Glutamatergic neuron (in vitro differentiated cells): ENCODE data around the gene NRG3. TPM values are rescaled to one million over a fixed set of nuclear protein-coding genes. Genes with fewer than 3 reads are reported as not detected.

Source experiments
- DNase-seq: peaks from one replicate; pipeline ENCODE4 v3.0.0; 2022
- H3K27ac Mint-ChIP-seq: one replicate; pipeline ENCODE4 v1.8.0; 2020; ENCODE audit warnings: mild to moderate bottlenecking, mixed read lengths, inconsistent platforms; ENCODE audit not compliant: unreplicated experiment
- H3K27me3 Mint-ChIP-seq: one replicate; pipeline ENCODE4 v1.8.0; 2020; ENCODE audit warnings: mild to moderate bottlenecking, moderate library complexity, mixed read lengths, inconsistent platforms; ENCODE audit not compliant: unreplicated experiment
- H3K36me3 Mint-ChIP-seq: one replicate; pipeline ENCODE4 v1.8.0; 2020; ENCODE audit warnings: mild to moderate bottlenecking, mixed read lengths, inconsistent platforms; ENCODE audit not compliant: unreplicated experiment
- H3K4me1 Mint-ChIP-seq: one replicate; pipeline ENCODE4 v1.8.0; 2020; ENCODE audit warnings: mild to moderate bottlenecking, low read depth, mixed read lengths, inconsistent platforms; ENCODE audit not compliant: unreplicated experiment
- H3K4me3 Mint-ChIP-seq: one replicate; pipeline ENCODE4 v1.8.0; 2020; ENCODE audit warnings: mild to moderate bottlenecking, mixed read lengths, inconsistent platforms; ENCODE audit not compliant: unreplicated experiment
- H3K9me3 Mint-ChIP-seq: one replicate; pipeline ENCODE4 v1.8.0; 2020; ENCODE audit warnings: mild to moderate bottlenecking, moderate library complexity, mixed read lengths, inconsistent platforms; ENCODE audit not compliant: unreplicated experiment
- CTCF ChIP-seq: fragments of 200-600 bp; sonication (generic); IDR thresholded peaks from one replicate; pipeline ENCODE4 v1.5.0; 2021; ENCODE audit not compliant: partially characterized antibody, unreplicated experiment
- total RNA-seq: library from RNA; stranded (reverse); fragmentation: NEBNext Ultra II Directional; extraction: Animal tissue kit (Norgen Biotek cat#: 25700); gene quantifications from one replicate; pipeline ENCODE4 v1.2.1, GENCODE V29; 2021; ENCODE audit not compliant: unreplicated experiment

Gene NRG3
- total RNA-seq, 1 donor from 2014 or later, result 3.2 TPM

DNA sequence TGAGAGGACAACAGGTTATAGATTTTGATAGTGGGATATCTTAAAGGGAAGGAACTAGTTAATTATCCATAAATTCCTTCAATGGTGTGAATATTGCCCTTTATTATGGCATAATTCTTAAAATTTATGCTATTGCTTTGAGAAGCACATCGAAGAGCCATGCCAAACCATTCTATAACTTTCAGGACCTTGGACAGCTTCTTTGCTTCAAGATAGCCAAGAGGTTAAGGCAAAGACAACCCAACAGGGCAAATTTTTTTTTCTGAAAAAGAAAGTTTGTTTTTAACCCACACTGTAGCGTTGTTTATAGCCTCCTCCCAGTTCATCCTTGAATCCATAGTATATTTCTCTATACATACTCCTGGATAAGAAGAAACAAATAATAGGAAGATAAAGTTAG, 103.2 kb downstream of the NRG3 start:
- TF ChIP-seq CTCF, result no peak
- no peak for DNase-seq
- Mint-ChIP-seq H3K9me3 (no peaks in the 10 kb centered on the region), H3K4me1 (no peaks in the 10 kb centered on the region), H3K27me3 (no peaks in the 10 kb centered on the region), H3K36me3 (peaks cover 8% of the 10 kb centered on the region), H3K27ac (no peak overlapping the region), H3K4me3 (no peak overlapping the region)

DNA sequence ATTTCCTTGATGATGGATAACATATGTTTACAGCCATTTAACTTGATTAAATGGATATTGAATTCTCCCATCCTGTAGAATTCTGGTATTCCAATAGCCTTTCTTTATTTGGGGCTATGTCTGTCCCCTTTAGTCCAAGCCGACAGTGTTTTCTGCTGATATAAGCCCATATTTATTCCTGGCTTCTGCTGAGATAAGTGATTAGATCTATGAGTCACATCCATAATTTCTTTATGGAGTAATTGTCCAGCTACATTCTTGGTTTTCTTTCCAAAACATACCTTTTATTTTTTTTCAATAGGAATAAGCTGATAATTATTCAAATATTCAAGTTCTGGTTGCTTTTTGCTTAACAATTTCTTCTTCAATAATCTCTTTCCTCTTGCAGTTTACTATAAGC, 106.7 kb downstream of the NRG3 start:
- TF ChIP-seq CTCF, result no peak
- H3K4me1 Mint-ChIP-seq, result no peaks in the 10 kb centered on the region
- no peaks in the 10 kb centered on the region for H3K27me3 Mint-ChIP-seq
- no peaks in the 10 kb centered on the region for H3K36me3 Mint-ChIP-seq
- H3K4me3 Mint-ChIP-seq, result no peak overlapping the region
- no peak overlapping the region for H3K27ac Mint-ChIP-seq
- H3K9me3 Mint-ChIP-seq, result no peaks in the 10 kb centered on the region
- no peak for DNase-seq

- no peaks in the 10 kb centered on the region for H3K27me3 Mint-ChIP-seq
- no peak for TF ChIP-seq CTCF
- no peaks in the 10 kb centered on the region for H3K36me3 Mint-ChIP-seq
- no peaks in the 10 kb centered on the region for H3K4me1 Mint-ChIP-seq
- H3K4me3 Mint-ChIP-seq, result no peak overlapping the region
- no peaks in the 10 kb centered on the region for H3K9me3 Mint-ChIP-seq
- no peak for DNase-seq
- H3K27ac Mint-ChIP-seq, result no peak overlapping the region
Measured at GRCh38 chr10:81984428-81984827, 109.4 kb downstream of the NRG3 start.

GRCh38 chr10:81995254-81995653, 120.3 kb downstream of the NRG3 start:
- DNase-seq, result no peak
- no peak for TF ChIP-seq CTCF
- H3K9me3 Mint-ChIP-seq, result no peaks in the 10 kb centered on the region
- no peak overlapping the region for H3K27ac Mint-ChIP-seq
- H3K36me3 Mint-ChIP-seq, result no peaks in the 10 kb centered on the region
- H3K4me1 Mint-ChIP-seq, result no peaks in the 10 kb centered on the region
- H3K27me3 Mint-ChIP-seq, result no peaks in the 10 kb centered on the region
- no peak overlapping the region for H3K4me3 Mint-ChIP-seq

DNA sequence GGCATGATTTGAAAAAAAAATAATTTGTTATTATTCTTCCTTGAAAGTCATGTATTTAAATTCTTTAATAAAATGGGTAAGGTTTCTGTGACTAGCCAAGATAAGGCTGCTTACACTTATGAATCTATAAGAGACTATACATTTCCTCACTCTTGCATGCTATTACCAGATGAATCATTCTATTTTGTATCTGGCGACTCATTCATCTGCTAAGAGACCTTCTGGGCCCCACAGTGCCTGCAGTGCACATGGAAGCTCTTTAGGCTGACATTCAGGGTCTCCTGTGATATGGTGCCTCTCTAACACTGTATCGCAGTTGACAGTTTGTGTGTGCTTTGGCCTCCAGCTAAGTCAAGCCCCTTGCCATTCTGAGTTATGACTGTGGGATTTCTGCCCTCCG, 121.9 kb downstream of the NRG3 start:
- Mint-ChIP-seq H3K4me1 (no peaks in the 10 kb centered on the region), H3K27ac (no peak overlapping the region), H3K27me3 (peaks cover 1% of the 10 kb centered on the region), H3K4me3 (no peak overlapping the region), H3K9me3 (no peaks in the 10 kb centered on the region), H3K36me3 (no peaks in the 10 kb centered on the region)
- no peak for DNase-seq
- TF ChIP-seq CTCF, result no peak
